Measurements from ENCODE around the gene OR2T1.

GRCh38 chr1:248361121-248361715 lies 41.6 kb upstream of the OR2T1 start, which contains the start of gene OR2T4:
- TF ChIP-seq KDM5A (IDR thresholded peaks at IDR 0.05; ENCODE audit: borderline replicate concordance, low read length) (no peak), TOPORS (CRISPR knock-in tag; IDR thresholded peaks at IDR 0.05) (no peak), REST (IDR thresholded peaks at IDR 0.05; ENCODE audit: borderline replicate concordance in 1 of 2, low read depth in 1 of 2, low read length in 2 of 2) (no peak), ZNF24 (IDR thresholded peaks at IDR 0.05) (no peak), ZNF263 (CRISPR knock-in tag; IDR thresholded peaks at IDR 0.05) (no peak), ZBED4 (CRISPR knock-in tag; IDR thresholded peaks at IDR 0.05; ENCODE audit: borderline replicate concordance) (no peak), HDAC2 (CRISPR knock-in tag; IDR thresholded peaks at IDR 0.05) (no peak), SMC3 (IDR thresholded peaks at IDR 0.05; ENCODE audit: low read length) (no peak), GATAD2A (CRISPR knock-in tag; IDR thresholded peaks at IDR 0.05) (no peak), ZBTB25 (CRISPR knock-in tag; IDR thresholded peaks at IDR 0.05) (no peak)
